ENCODE results near the gene PMAIP1. TPM values are rescaled to one million over a fixed set of nuclear protein-coding genes. Genes with fewer than 3 reads are reported as not detected.

The PMAIP1 gene
- total and polyA plus RNA-seq, 2 of the 8 experiments (the other 6 are each of a cell fraction or from before 2014, with no cell fraction given): 51.7 to 84.1 TPM

GRCh38 chr18:59876310-59876626, 23.5 kb upstream of the PMAIP1 start:
- WGBS, 2 experiments (ENCODE audit: extremely low coverage in 1 of 2, insufficient coverage in 1 of 2, insufficient read length in 1 of 2, insufficient replicate concordance in 2 of 2, low coverage in 1 of 2, low lambda C conversion rate in 2 of 2, missing lambda C conversion rate in 1 of 2): 89% methylated on average over 3 of the region's 3 CpGs; no CpG with 5 or more reads in 1 of the 2 experiments
- H2BK12ac ChIP-seq (ENCODE audit: low read depth, low read length): no peak overlapping the region
- no peak overlapping the region for H4K8ac ChIP-seq (ENCODE audit: extremely low read depth, insufficient read depth, low read length)
- H3K56ac ChIP-seq (replicated peaks; ENCODE audit: insufficient read length, low read depth, low read length): no peak overlapping the region
- no peak overlapping the region for H3K14ac ChIP-seq (ENCODE audit: insufficient read length)
- H2BK5ac ChIP-seq (ENCODE audit: low read depth, low read length): no peak overlapping the region
- H2BK15ac ChIP-seq (ENCODE audit: low read length): no peak overlapping the region
- POLR2A ChIA-PET (ENCODE audit: partially characterized antibody): interaction anchor here (1.9 to 8.7 kb wide), 3 partner anchors 12 to 29 kb away, joined by 9 to 82 read pairs (median 11); partner anchors contain the start of gene PMAIP1
- TF ChIP-seq RAD21 (IDR thresholded peaks at IDR 0.05 in 1 of 2, conservative IDR thresholded peaks at IDR 0.05 in 1 of 2; ENCODE audit: low read depth in 2 of 2, low read length in 2 of 2) (no peak), RBBP5 (IDR thresholded peaks at IDR 0.05; ENCODE audit: borderline replicate concordance, low read depth, low read length) (no peak), SRF (IDR thresholded peaks at IDR 0.05; ENCODE audit: low read depth, low read length) (no peak), BACH1 (IDR thresholded peaks at IDR 0.05; ENCODE audit: low read length) (no peak), SP2 (IDR thresholded peaks at IDR 0.05; ENCODE audit: low read length) (no peak), KDM1A (IDR thresholded peaks at IDR 0.05; ENCODE audit: borderline replicate concordance, low read length) (no peak)
- H3K27me3 ChIP-seq (replicated peaks in 1 of 4; ENCODE audit: control insufficient read depth in 3 of 4, extremely low read depth in 1 of 4, insufficient read depth in 3 of 4, low read length in 3 of 4): no peaks in the 10 kb centered on the region
- H4K91ac ChIP-seq (replicated peaks; ENCODE audit: insufficient read length, low read length): no peak overlapping the region
- no peaks in the 10 kb centered on the region for H3K79me2 ChIP-seq (ENCODE audit: control insufficient read depth in 1 of 2, insufficient read depth in 2 of 2, low read length in 2 of 2)
- no peaks in the 10 kb centered on the region for H3K79me1 ChIP-seq (ENCODE audit: low read depth, low read length)
- H3K4me3 ChIP-seq (ENCODE audit: extremely low read depth in 1 of 4, insufficient read depth in 2 of 4, low read depth in 3 of 4, low read length in 4 of 4): no peak overlapping the region
- H3K36me3 ChIP-seq (ENCODE audit: control insufficient read depth in 2 of 4, insufficient read depth in 4 of 4, low read length in 3 of 4): no peaks in the 10 kb centered on the region
- no peak for DNase-seq (ENCODE audit: low read depth in 1 of 2, low spot score in 2 of 2)
- no peak overlapping the region for H3K23ac ChIP-seq (ENCODE audit: insufficient read length)
- FAIRE-seq: no peak
- H4K5ac ChIP-seq (ENCODE audit: insufficient read length, low read depth, low read length): no peak overlapping the region
- H3K23me2 ChIP-seq (ENCODE audit: low read depth, low read length): no peaks in the 10 kb centered on the region; the same call in 1 of the 2 replicates
- H2BK120ac ChIP-seq (replicated peaks; ENCODE audit: low read depth, low read length): no peak overlapping the region
- H2AK5ac ChIP-seq (ENCODE audit: low read depth, low read length): no peak overlapping the region
- H3K27ac ChIP-seq (ENCODE audit: low read depth, low read length): no peak overlapping the region
- no peaks in the 10 kb centered on the region for H4K20me1 ChIP-seq (replicated peaks in 1 of 2; ENCODE audit: control insufficient read depth in 1 of 2, insufficient read depth in 2 of 2, low read length in 2 of 2)
- no peak overlapping the region for H3K4ac ChIP-seq (replicated peaks; ENCODE audit: insufficient read length, low read depth, low read length)
- no peak overlapping the region for H2BK20ac ChIP-seq (ENCODE audit: low read length)
- H3K18ac ChIP-seq (ENCODE audit: extremely low read depth, low read length): no peak overlapping the region
- H3K9me3 ChIP-seq (ENCODE audit: insufficient read depth in 2 of 2, low read depth in 1 of 2, low read length in 1 of 2): no peaks in the 10 kb centered on the region
- H3K4me2 ChIP-seq (ENCODE audit: insufficient read depth in 1 of 2, low read depth in 2 of 2, low read length in 2 of 2): no peak overlapping the region
- CTCF ChIA-PET (ENCODE audit: partially characterized antibody): interaction anchor here (0.6 to 1.2 kb wide), 2 partner anchors 112 to 258 kb away, joined by 3 to 4 read pairs; no protein-coding TSS in a partner anchor
- no peak overlapping the region for H2AFZ ChIP-seq (ENCODE audit: low read length)
- no peak overlapping the region for H3K9ac ChIP-seq (replicated peaks in 1 of 4; ENCODE audit: extremely low read depth in 1 of 4, low read depth in 3 of 4, low read length in 3 of 4)
- H3K4me1 ChIP-seq (replicated peaks in 1 of 4; ENCODE audit: control insufficient read depth in 3 of 4, insufficient read depth in 4 of 4, low read length in 3 of 4): peaks cover 0 to 7% (median 4%) of the 10 kb centered on the region in 4 experiments; a peak in 5 of 7 replicates
